Endodermal cell (in vitro differentiated cells): ENCODE results near the gene TPD52L2. TPM values are rescaled to one million over a fixed set of nuclear protein-coding genes. Genes with fewer than 3 reads are reported as not detected.

Experiments used
- DNase-seq: peaks from one replicate; pipeline ENCODE4 v3.0.0-alpha.2; 2017
- H3K27ac ChIP-seq: 2 replicates; pipeline ENCODE4 v1.5.1; 2013; ENCODE audit warnings: mild to moderate bottlenecking, low read depth, low read length, moderate library complexity
- H3K27me3 ChIP-seq: 2 replicates; pipeline ENCODE4 v1.6.1; 2013; ENCODE audit warnings: mild to moderate bottlenecking, low read length, moderate library complexity; ENCODE audit not compliant: insufficient read depth, control insufficient read depth, poor library complexity, severe bottlenecking
- H3K36me3 ChIP-seq: 2 replicates; pipeline ENCODE4 v1.7.0; 2013; ENCODE audit warnings: mild to moderate bottlenecking, low read length, moderate library complexity; ENCODE audit not compliant: control insufficient read depth, insufficient read depth
- H3K4me1 ChIP-seq: one replicate; pipeline ENCODE4 v1.7.0; 2013; ENCODE audit warnings: low read length; ENCODE audit not compliant: control insufficient read depth, insufficient read depth
- H3K4me3 ChIP-seq: 2 replicates; pipeline ENCODE4 v1.5.1; 2013; ENCODE audit warnings: mild to moderate bottlenecking, low read length, moderate library complexity
- H3K9ac ChIP-seq: 2 replicates; pipeline ENCODE4 v1.6.1; 2013; ENCODE audit warnings: mild to moderate bottlenecking, low read length, moderate library complexity; ENCODE audit not compliant: poor library complexity, severe bottlenecking; ENCODE audit errors: extremely low read depth
- H3K9me3 ChIP-seq: 2 replicates; pipeline ENCODE4 v1.6.1; 2013; ENCODE audit warnings: mild to moderate bottlenecking, low read length, moderate library complexity; ENCODE audit not compliant: control insufficient read depth
- H3K27ac Mint-ChIP-seq: 2 replicates; pipeline ENCODE4 v1.8.0; 2020; ENCODE audit warnings: mixed read lengths
- H3K27me3 Mint-ChIP-seq: 2 replicates; pipeline ENCODE4 v1.8.0; 2021; ENCODE audit warnings: mild to moderate bottlenecking, mixed read lengths; ENCODE audit not compliant: insufficient read depth
- H3K36me3 Mint-ChIP-seq: 2 replicates; pipeline ENCODE4 v1.8.0; 2020; ENCODE audit warnings: low read depth, mixed read lengths
- H3K4me1 Mint-ChIP-seq: 2 replicates; pipeline ENCODE4 v1.8.0; 2020; ENCODE audit warnings: mixed read lengths
- H3K4me3 Mint-ChIP-seq: 2 replicates; pipeline ENCODE4 v1.8.0; 2020; ENCODE audit warnings: mild to moderate bottlenecking, moderate library complexity, mixed read lengths
- H3K9me3 Mint-ChIP-seq: 2 replicates; pipeline ENCODE4 v1.8.0; 2020; ENCODE audit warnings: mild to moderate bottlenecking, mixed read lengths
- CTCF ChIP-seq: fragments of 200-600 bp; sonication (generic); conservative IDR thresholded peaks from 2 replicates; pipeline ENCODE4 v1.5.0; 2021; ENCODE audit warnings: antibody characterized with exemption, mild to moderate bottlenecking
- WGBS, 2 experiments: methylation state at CpG; one replicate each; pipeline versions ENCODE4 v1.1.5 to v1.1.7; 2013; ENCODE audit warnings: missing lambda C conversion rate in 2 of 2, mixed read lengths in 1 of 2; ENCODE audit not compliant: insufficient coverage in 1 of 2, insufficient read length in 1 of 2; 5-methylcytosine and 5-hydroxymethylcytosine counted together
- total RNA-seq, 2 donors: library from RNA; stranded (reverse); fragmentation: NEBNext Ultra II Directional in 1 of 2; extraction: Animal tissue kit (Norgen Biotek cat#: 25700) in 1 of 2; gene quantifications; 2 replicates in 1 of 2; 3 replicates in 1 of 2; pipeline ENCODE4 v1.2.1, GENCODE V29; 2021

TPD52L2 gene
- total RNA-seq, 2 donors from 2014 or later = 68.3 to 85.2 TPM

DNA sequence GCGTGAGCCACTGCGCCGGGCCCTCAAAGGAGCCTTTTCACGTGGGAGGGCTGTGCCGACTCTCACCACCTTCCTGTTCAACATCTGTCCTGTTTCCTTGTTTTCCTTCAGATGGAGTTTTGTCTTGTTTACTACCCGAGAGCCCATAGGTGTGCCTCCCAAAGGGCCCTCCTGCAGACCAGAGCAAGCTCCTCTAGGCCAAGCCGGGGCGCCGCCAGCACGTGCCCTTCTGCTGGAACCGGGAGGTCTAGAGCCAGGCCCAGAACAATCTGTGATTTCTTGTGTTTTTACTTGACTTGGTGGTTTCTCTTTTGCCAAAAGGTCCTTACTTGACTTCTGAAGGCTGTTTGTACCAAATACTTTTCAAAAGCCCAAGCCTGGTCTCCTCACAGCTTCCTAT lies 21.9 kb downstream of the TPD52L2 start:
- H3K9ac ChIP-seq = no peak overlapping the region
- WGBS, 2 experiments = 96 to 98% methylated on average over 11 of the region's 11 CpGs

DNA sequence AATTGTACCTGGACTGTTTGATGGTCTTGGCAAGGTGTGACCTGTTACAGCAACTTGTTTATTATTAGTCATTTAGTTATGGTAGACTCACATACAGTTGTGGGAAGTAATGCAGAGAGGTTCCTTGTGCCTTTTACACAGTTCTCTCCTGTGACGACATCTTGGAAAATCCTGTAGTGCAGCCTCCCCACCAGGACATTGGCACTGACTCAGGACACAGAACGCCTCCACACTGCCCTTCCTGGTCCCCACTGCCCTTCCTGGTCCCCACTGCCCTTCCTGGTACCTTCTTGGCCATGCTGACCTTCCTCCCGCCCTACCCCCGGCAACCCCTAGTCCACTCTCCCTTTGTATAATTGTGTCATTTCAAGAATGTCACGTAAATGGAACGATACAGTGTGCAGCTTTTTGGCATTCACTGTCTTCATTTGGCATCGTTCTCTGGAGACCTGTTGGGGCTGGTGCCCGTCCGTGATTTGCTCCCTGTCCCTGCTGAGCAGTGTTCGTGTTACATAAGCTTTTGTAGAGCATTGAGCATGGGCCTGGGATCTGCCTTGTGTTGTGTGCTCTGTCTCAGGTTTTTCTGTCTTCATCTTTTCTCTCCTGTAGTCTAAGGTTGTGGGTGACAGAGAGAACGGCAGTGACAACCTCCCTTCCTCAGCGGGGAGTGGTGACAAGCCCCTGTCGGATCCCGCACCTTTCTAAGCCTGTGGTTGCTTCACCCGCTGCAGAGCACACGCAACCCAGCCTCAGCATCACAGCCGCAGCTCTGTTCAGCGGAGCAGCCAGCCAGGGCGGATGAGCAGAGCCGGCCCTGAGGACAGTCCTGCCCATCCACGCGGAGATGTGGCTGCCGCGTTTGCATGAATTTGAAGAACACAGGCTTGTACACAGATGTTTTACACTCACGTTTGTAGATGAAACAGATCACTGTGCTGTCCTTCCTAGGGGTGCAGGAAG lies 24.5 kb downstream of the TPD52L2 start:
- Mint-ChIP-seq H3K4me1 (peaks cover 5% of the 10 kb centered on the region), H3K27ac (no peak overlapping the region), H3K36me3 (peaks cover 31% of the 10 kb centered on the region), H3K9me3 (no peaks in the 10 kb centered on the region), H3K4me3 (no peak overlapping the region), H3K27me3 (no peaks in the 10 kb centered on the region)
- no peak overlapping the region for H3K4me3 ChIP-seq
- no peak for TF ChIP-seq CTCF
- no peak overlapping the region for H3K27ac ChIP-seq
- H3K36me3 ChIP-seq = peaks cover 50% of the 10 kb centered on the region
- no peak overlapping the region for H3K9ac ChIP-seq
- WGBS, 2 experiments = 94% methylated on average over 24 to 25 of the region's 25 CpGs
- DNase-seq = no peak
- no peaks in the 10 kb centered on the region for H3K9me3 ChIP-seq
- H3K27me3 ChIP-seq = no peaks in the 10 kb centered on the region
- no peaks in the 10 kb centered on the region for H3K4me1 ChIP-seq

More for the DNA sequence above, 21.9 kb downstream of the TPD52L2 start:
- H3K4me3 ChIP-seq = no peak overlapping the region
- Mint-ChIP-seq H3K36me3 (peaks cover 46% of the 10 kb centered on the region), H3K9me3 (no peaks in the 10 kb centered on the region), H3K27me3 (no peaks in the 10 kb centered on the region), H3K4me3 (no peak overlapping the region), H3K4me1 (no peaks in the 10 kb centered on the region), H3K27ac (no peak overlapping the region)
- no peaks in the 10 kb centered on the region for H3K9me3 ChIP-seq
- no peak overlapping the region for H3K27ac ChIP-seq
- H3K4me1 ChIP-seq = no peaks in the 10 kb centered on the region
- H3K27me3 ChIP-seq = no peaks in the 10 kb centered on the region
- H3K36me3 ChIP-seq = peaks cover 62% of the 10 kb centered on the region
- DNase-seq = no peak
- no peak for TF ChIP-seq CTCF

DNA sequence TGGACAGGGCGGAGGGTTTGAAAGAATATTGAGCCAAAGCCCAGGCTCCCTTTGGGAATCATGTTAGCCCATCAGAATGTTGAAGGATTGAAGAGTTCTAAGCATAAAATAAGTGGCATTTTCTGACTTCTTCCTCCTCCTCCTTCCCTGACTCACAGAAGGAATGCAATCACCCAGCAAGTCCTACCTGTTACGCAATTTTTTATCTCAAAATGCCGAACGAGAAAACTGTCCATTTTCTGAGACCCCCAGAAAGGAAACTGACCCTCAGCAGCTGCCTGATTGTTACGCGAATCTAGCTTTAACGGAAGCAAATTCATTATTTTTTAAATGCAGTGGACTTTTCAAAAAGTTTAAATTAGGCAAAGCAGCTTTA lies 25.1 kb downstream of the TPD52L2 start:
- H3K36me3 Mint-ChIP-seq = peaks cover 26% of the 10 kb centered on the region
- no peaks in the 10 kb centered on the region for H3K27me3 Mint-ChIP-seq
- H3K4me1 Mint-ChIP-seq = peaks cover 5% of the 10 kb centered on the region

More for the DNA sequence above, 25.1 kb downstream of the TPD52L2 start:
- WGBS, 2 experiments = 92 to 93% methylated on average over 6 to 7 of the region's 7 CpGs
- H3K9me3 ChIP-seq = no peaks in the 10 kb centered on the region
- H3K4me3 ChIP-seq = no peak overlapping the region
- Mint-ChIP-seq H3K27ac (no peak overlapping the region), H3K4me3 (no peak overlapping the region), H3K9me3 (no peaks in the 10 kb centered on the region)
- no peaks in the 10 kb centered on the region for H3K27me3 ChIP-seq
- H3K4me1 ChIP-seq = no peaks in the 10 kb centered on the region
- H3K27ac ChIP-seq = no peak overlapping the region
- no peak for TF ChIP-seq CTCF
- H3K36me3 ChIP-seq = peaks cover 44% of the 10 kb centered on the region
- no peak overlapping the region for H3K9ac ChIP-seq
- DNase-seq = no peak
